Endothelial cell of umbilical vein (primary cell): ENCODE results near the gene CPED1. TPM values are rescaled to one million over a fixed set of nuclear protein-coding genes. Genes with fewer than 3 reads are reported as not detected.

ENCODE experiments used
- BruUV-seq: library from RNA; stranded (reverse); fragments of 400-500 nt; replicated peaks from 2 replicates; lab custom pipeline; 2021; lab: Mats Ljungman, UMichigan
- CTCF ChIA-PET: fragments of 300-600, 350-600 bp; sonication (Branson Sonifier 250); formaldehyde crosslinking; loops from one replicate; lab custom pipeline; 2021; ENCODE audit warnings: antibody characterized with exemption, inconsistent platforms; lab: Charles Lee
- POLR2A ChIA-PET: fragments of 300-600, 350-600 bp; sonication (Branson Sonifier 250); formaldehyde crosslinking; loops from one replicate; lab custom pipeline; 2021; ENCODE audit warnings: antibody characterized with exemption, inconsistent platforms; lab: Charles Lee
- DNase-seq: peaks from one replicate; pipeline ENCODE4 v3.0.0-alpha.2; 2011; ENCODE audit warnings: low read depth, low spot score
- FAIRE-seq: peaks from 2 replicates; lab custom pipeline; 2011; peaks lifted over from hg19 to GRCh38; lab: Jason Lieb, UNC
- H2AFZ ChIP-seq: 2 replicates; pipeline ENCODE4 v1.6.0; 2012; ENCODE audit warnings: low read depth, low read length, control low read depth, inconsistent platforms
- H3K27ac ChIP-seq: 2 replicates; pipeline ENCODE4 v1.5.1; 2011; ENCODE audit warnings: low read depth, mild to moderate bottlenecking, control low read depth, low read length, moderate library complexity; ENCODE audit not compliant: insufficient read depth
- H3K27me3 ChIP-seq, 2 experiments: 2 replicates each; pipeline versions ENCODE4 v1.6.0 to v1.6.1; 2011; ENCODE audit warnings: low read length in 2 of 2, mixed read lengths in 1 of 2; ENCODE audit not compliant: control insufficient read depth in 2 of 2, insufficient read depth in 2 of 2
- H3K36me3 ChIP-seq, 2 experiments: 2 replicates in 1 of 2; 3 replicates in 1 of 2; pipeline ENCODE4 v1.5.1; 2011; ENCODE audit warnings: low read length in 2 of 2, mild to moderate bottlenecking in 1 of 2, moderate library complexity in 1 of 2; ENCODE audit not compliant: control insufficient read depth in 2 of 2, insufficient read depth in 2 of 2; ENCODE audit errors: extremely low read depth in 1 of 2
- H3K4me1 ChIP-seq: 3 replicates; pipeline ENCODE4 v1.5.1; 2011; ENCODE audit warnings: mild to moderate bottlenecking, low read length; ENCODE audit not compliant: control insufficient read depth, insufficient read depth; ENCODE audit errors: extremely low read depth
- H3K4me2 ChIP-seq: 2 replicates; pipeline ENCODE4 v1.6.1; 2011; ENCODE audit warnings: low read length, control low read depth, mixed read lengths; ENCODE audit not compliant: insufficient read depth
- H3K4me3 ChIP-seq, 3 experiments: fragments of 200-600 bp in 1 of 3; sonication (generic), shearing (Covaris generic) in 1 of 3; replicated peaks in 1 of 3; 2 replicates each; pipeline ENCODE4 v1.5.1; 2011 to 2016; ENCODE audit warnings: control low read depth in 3 of 3, low read length in 3 of 3, mild to moderate bottlenecking in 2 of 3, inconsistent platforms in 1 of 3, low read depth in 1 of 3, moderate library complexity in 1 of 3; ENCODE audit not compliant: insufficient read depth in 1 of 3
- H3K79me2 ChIP-seq: 2 replicates; pipeline ENCODE4 v1.6.0; 2012; ENCODE audit warnings: low read length, inconsistent platforms; ENCODE audit not compliant: control insufficient read depth, insufficient read depth
- H3K9ac ChIP-seq: replicated peaks from 2 replicates; pipeline ENCODE3; 2011; ENCODE audit warnings: low read length, control low read depth; ENCODE audit not compliant: insufficient read depth; ENCODE audit errors: extremely low read depth
- H3K9me1 ChIP-seq: replicated peaks from 3 replicates; pipeline ENCODE4 v1.6.0; 2011; ENCODE audit warnings: mild to moderate bottlenecking, low read length; ENCODE audit not compliant: control insufficient read depth, insufficient read depth; ENCODE audit errors: extremely low read depth
- H3K9me3 ChIP-seq: replicated peaks from 2 replicates; pipeline ENCODE4 v1.5.1; 2012; ENCODE audit warnings: low read length, inconsistent platforms; ENCODE audit not compliant: control insufficient read depth, insufficient read depth
- H4K20me1 ChIP-seq: replicated peaks from 2 replicates; pipeline ENCODE3; 2011; ENCODE audit warnings: mild to moderate bottlenecking, low read length; ENCODE audit not compliant: control insufficient read depth, insufficient read depth; ENCODE audit errors: extremely low read depth
- EZH2 ChIP-seq: IDR thresholded peaks from 2 replicates; pipeline ENCODE4 v1.6.1; 2012; ENCODE audit warnings: borderline replicate concordance, low read depth, mild to moderate bottlenecking, moderate library complexity, low read length, inconsistent platforms; ENCODE audit not compliant: severe bottlenecking
- FOS ChIP-seq: IDR thresholded peaks from 2 replicates; pipeline ENCODE4 v1.6.1; 2011; ENCODE audit warnings: mild to moderate bottlenecking, low read length, moderate library complexity, borderline replicate concordance; ENCODE audit not compliant: insufficient read depth
- GATA2 ChIP-seq: IDR thresholded peaks from 2 replicates; pipeline ENCODE4 v1.7.0; 2011; ENCODE audit warnings: low read depth, mild to moderate bottlenecking, moderate library complexity, mixed read lengths, low read length; ENCODE audit not compliant: insufficient read length, insufficient read depth
- JUN ChIP-seq: IDR thresholded peaks from 2 replicates; pipeline ENCODE4 v1.6.1; 2011; ENCODE audit warnings: borderline replicate concordance, low read depth; ENCODE audit not compliant: insufficient read length, insufficient read depth
- MAX ChIP-seq: IDR thresholded peaks from 2 replicates; pipeline ENCODE4 v1.6.1; 2011; ENCODE audit not compliant: insufficient read depth, insufficient read length
- MYC ChIP-seq: IDR thresholded peaks from one replicate; pipeline ENCODE4 v1.6.1; 2011; ENCODE audit warnings: mild to moderate bottlenecking, low read depth, low read length
- POLR2AphosphoS5 ChIP-seq: IDR thresholded peaks from 2 replicates; pipeline ENCODE4 v1.6.1; 2012; ENCODE audit warnings: low read depth, mild to moderate bottlenecking, control low read depth, low read length, moderate library complexity; ENCODE audit not compliant: insufficient read depth
- dilution Hi-C: fragments of 300-500 bp; cut with MboI; formaldehyde crosslinking; loops from one replicate; pipeline ENCODE4 v1.15.0; 2019; ENCODE audit warnings: low sequenced_read_pairs; ENCODE audit not compliant: extremely low pct_ligation_motif_present
- intact Hi-C: fragments of 100-400 bp; cut with micrococcal nuclease; formaldehyde crosslinking; loops from one replicate; pipeline ENCODE4 v1.10.0; 2022
- polyA plus RNA-seq, 4 experiments: library from polyadenylated mRNA; depleted of rRNA in 3 of 4; stranded (reverse) in 3 of 4; unstranded in 1 of 4; fragments of >200 nt; gene quantifications; 2 replicates each; pipeline versions ENCODE4 v1.2.1 to v1.2.3, GENCODE V29; 2011 to 2012; ENCODE audit warnings: missing spikeins in 1 of 4
- total RNA-seq: library from RNA; stranded (reverse); gene quantifications from 2 replicates; pipeline ENCODE4 v1.2.3, GENCODE V29; 2021

Gene CPED1
- total and polyA plus RNA-seq, 2 donors (not counting 3 experiments of a cell fraction or from before 2014, with no cell fraction given) = 0.22 to 3.0 TPM

GRCh38 chr7:121301446-121302213 is 313.1 kb downstream of the CPED1 start:
- no peak overlapping the region for H3K9ac ChIP-seq
- no peaks in the 10 kb centered on the region for H3K79me2 ChIP-seq
- no peak overlapping the region for H3K27ac ChIP-seq
- no peak overlapping the region for H3K4me2 ChIP-seq
- DNase-seq (no peak), FAIRE-seq (no peak)
- BruUV-seq = no TSS peak
- TF ChIP-seq POLR2AphosphoS5 = no peak
- TF ChIP-seq FOS = no peak
- no peak for TF ChIP-seq EZH2
- TF ChIP-seq MAX = no peak
- no peak for TF ChIP-seq GATA2
- no peak for TF ChIP-seq JUN
- no peak for TF ChIP-seq MYC
- ChIA-PET POLR2A (no interaction called here), CTCF (no interaction called here)
- no peak overlapping the region for H3K4me3 ChIP-seq
- dilution Hi-C loops = no loop called here
- H3K4me1 ChIP-seq = no peaks in the 10 kb centered on the region
- H4K20me1 ChIP-seq = no peaks in the 10 kb centered on the region
- H2AFZ ChIP-seq = no peak overlapping the region
- intact Hi-C loops = no loop called here
- no peaks in the 10 kb centered on the region for H3K36me3 ChIP-seq
- peaks cover 0 to 2% of the 10 kb centered on the region in 2 experiments for H3K27me3 ChIP-seq
- no peaks in the 10 kb centered on the region for H3K9me3 ChIP-seq
- no peaks in the 10 kb centered on the region for H3K9me1 ChIP-seq
